Ishikawa (cell line): ENCODE measurements around the gene SLC9C2.

Source experiments
- CREB1 ChIP-seq: IDR thresholded peaks from 2 replicates; pipeline ENCODE4 v1.6.1; 2012; ENCODE audit warnings: low read depth
- EP300 ChIP-seq: IDR thresholded peaks from 2 replicates; pipeline ENCODE4 v1.6.1; 2012; ENCODE audit warnings: borderline replicate concordance
- TAF1 ChIP-seq: IDR thresholded peaks from 2 replicates; pipeline ENCODE4 v1.6.1; 2012; ENCODE audit warnings: low read depth, mild to moderate bottlenecking
- TF ChIP-seq, protein P1 (sequence below): IDR thresholded peaks from 2 replicates; pipeline ENCODE4 v1.6.1; 2012; ENCODE audit warnings: low read depth, mild to moderate bottlenecking
- TF ChIP-seq, protein P2 (sequence below): IDR thresholded peaks from 2 replicates; pipeline ENCODE4 v1.6.1; 2012

DNA sequence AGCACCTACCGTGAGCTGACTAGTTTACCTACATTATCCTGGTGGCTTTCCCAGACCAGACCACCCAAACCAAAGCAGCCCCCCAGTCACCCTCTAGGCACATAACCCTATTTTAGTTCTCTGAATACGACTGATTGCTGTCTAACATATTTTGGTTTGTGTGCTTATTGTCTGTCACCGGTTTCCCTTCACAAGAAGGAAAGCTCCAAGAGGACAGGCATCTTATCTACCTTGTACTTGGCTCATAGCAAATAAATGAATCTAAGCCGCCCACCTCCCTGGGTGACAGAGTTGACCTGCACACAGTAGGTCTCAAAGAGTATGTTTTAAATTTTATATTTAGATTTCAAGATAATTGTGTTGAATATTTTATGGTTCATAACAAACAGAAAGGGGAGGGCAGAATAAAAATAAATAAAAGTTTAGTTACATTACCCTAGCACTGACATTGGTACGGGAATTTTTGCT lies 126.6 kb downstream of the SLC9C2 start:
- TF ChIP-seq, protein P1, sequence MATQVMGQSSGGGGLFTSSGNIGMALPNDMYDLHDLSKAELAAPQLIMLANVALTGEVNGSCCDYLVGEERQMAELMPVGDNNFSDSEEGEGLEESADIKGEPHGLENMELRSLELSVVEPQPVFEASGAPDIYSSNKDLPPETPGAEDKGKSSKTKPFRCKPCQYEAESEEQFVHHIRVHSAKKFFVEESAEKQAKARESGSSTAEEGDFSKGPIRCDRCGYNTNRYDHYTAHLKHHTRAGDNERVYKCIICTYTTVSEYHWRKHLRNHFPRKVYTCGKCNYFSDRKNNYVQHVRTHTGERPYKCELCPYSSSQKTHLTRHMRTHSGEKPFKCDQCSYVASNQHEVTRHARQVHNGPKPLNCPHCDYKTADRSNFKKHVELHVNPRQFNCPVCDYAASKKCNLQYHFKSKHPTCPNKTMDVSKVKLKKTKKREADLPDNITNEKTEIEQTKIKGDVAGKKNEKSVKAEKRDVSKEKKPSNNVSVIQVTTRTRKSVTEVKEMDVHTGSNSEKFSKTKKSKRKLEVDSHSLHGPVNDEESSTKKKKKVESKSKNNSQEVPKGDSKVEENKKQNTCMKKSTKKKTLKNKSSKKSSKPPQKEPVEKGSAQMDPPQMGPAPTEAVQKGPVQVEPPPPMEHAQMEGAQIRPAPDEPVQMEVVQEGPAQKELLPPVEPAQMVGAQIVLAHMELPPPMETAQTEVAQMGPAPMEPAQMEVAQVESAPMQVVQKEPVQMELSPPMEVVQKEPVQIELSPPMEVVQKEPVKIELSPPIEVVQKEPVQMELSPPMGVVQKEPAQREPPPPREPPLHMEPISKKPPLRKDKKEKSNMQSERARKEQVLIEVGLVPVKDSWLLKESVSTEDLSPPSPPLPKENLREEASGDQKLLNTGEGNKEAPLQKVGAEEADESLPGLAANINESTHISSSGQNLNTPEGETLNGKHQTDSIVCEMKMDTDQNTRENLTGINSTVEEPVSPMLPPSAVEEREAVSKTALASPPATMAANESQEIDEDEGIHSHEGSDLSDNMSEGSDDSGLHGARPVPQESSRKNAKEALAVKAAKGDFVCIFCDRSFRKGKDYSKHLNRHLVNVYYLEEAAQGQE, result no peak
- TF ChIP-seq TAF1 (no peak), EP300 (no peak), CREB1 (no peak)
- TF ChIP-seq, protein P2, sequence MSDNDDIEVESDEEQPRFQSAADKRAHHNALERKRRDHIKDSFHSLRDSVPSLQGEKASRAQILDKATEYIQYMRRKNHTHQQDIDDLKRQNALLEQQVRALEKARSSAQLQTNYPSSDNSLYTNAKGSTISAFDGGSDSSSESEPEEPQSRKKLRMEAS, result no peak
